ENCODE data around the gene TOX3.

Gene TOX3

DNA sequence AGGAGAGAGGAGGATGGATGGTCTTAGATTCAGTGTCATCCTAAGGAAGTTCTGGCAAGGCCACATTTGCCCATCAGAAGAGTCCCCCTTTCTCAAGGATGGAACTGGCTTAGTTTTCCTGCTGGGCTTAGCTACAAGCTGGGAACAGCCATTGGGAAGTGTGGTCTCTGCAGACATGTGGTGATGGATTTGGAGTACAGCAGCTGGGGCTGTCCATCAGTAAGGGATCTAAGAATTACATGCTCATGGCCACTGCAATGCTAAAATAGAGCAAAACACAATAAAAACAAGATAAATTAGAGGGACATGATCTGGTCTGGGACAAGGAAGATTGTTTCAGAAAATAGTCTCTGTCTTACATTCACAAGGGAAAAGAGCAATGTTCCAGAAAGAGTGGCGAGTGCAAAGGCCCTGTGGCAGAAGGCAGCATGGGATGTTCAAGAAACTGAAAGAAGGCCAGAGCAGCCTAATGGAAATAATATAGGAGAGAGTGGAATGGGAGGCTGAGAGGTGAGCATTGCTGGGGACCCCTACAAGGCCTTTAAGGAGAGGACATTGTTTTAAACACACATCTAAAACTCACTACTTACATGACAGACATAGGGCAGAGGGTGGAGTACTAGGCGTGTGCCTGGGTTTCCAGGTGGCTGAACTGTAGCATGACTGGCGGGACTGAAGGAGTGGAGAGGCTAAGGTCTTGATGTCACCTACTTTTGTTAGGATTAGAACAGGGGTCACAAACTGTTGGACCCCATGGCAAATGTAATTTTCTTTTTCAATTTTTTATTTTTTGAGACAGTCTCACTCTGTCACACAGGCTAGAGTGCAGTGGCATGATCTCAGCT lies 17.0 kb upstream of the TOX3 start:
- no peak for DNase-seq

DNA sequence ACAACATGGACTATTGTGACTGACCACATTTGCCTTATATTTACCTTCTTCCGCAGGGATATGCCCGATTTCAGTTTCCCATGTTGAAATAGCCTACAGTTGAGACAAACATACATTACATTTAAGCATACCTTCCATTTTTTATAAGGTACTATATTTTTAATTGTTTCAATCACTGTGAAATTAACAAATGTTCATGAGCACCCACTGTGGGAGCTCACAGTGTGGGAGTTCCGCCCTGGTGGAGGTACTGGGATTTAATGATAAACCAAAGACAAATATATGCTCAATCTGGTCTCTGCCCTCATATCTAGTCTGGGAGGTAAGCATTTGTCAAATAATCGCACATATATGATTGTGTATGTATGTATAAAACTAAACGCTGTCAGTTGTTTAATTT lies 15.8 kb upstream of the TOX3 start:
- no peak for DNase-seq

DNA sequence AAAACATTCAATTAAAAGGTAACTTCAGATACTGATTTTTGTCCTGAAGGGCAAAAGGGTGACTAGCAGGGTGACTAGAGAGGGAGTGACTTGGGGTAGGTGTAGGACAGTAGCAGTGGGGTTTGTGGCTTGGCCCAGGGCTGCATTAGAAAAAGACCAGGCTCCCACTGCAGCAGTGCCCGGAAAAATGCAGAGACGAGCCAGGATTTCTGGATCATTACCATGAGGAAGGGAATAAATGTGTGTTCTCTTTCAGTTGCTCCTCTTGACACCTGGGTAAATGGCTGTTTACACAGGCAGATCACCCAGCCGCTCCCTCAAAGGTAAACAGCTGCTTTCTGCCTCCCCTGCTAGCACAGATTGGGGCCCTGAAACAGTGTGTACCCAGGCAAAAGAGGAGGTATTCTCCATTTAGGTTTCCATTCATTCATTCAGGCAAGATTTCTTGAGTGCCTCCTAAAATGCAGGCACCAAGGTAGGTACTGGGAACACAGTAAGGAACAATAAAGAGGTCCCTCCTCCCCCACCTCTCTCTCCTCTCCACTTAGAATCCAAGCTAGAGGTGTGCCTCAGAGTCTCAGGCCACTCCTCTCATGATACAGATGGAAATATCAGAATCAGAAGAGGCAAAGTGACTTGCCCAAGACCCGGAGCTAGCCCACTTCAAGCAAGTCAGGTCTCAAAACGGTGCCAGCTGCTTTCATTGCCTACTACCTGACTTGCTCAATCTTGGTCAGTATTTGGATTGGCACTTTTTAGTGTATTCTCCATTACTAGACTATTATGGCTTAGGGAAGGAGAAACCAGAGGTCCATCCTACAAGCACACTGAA lies 15.2 kb upstream of the TOX3 start:
- DNase-seq, result no peak

DNA sequence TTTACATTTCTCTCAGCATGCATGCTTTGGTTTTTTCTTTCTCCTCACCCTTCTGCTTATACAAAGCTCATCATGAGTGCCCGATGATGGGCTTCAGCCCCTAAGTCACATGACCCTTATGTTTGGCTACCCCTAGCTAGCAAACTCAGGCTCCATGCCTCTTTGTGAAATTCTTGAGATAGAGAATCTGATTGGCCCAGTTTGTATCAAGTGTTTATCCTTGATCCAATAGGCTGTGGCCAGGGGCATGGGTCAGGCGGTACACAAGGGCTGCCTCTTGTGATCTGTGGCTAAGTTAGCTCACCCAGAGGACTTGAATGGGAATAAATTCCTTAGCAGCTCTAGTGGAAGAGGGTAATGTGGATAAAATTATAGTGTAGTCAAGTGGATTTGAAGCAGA lies 11.5 kb upstream of the TOX3 start:
- DNase-seq, result no peak

DNA sequence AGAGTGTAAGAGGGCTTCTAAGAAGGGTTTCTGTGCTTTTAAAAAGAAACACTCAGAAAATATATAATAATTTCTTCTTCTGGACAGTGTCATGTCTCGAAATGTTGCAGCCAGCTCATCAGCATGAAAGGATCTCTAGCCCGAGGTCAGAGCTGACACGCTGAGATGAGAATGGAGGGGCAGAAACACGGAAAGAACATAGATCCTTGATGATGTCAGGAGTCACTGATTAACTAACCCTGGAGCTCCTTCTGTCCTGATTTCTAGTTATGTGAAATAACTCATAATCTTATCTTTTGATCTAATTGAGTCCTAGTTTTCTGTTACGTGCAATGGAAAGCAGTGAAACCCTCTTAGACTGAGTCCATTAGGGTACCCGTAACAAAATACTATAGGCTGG lies 10.3 kb upstream of the TOX3 start:
- no peak for DNase-seq

DNA sequence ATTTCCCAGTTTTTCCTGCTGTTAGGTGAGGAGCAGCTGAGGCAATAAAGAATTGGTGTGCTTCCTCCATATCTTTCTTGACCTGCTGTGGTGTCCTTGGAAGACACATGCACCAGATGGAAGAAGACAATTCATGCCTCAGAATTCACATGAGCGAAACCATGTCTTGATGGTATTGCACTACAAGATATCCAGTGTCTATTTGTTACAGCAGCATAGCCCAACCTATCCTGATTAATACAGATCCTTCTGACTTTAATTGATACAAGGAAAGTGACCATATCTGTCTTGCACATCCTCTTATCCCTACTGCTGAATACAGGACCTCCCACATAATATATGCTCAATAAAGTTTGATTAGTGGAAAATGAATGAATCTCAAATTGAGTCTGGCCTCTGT lies 9.1 kb upstream of the TOX3 start:
- no peak for DNase-seq

DNA sequence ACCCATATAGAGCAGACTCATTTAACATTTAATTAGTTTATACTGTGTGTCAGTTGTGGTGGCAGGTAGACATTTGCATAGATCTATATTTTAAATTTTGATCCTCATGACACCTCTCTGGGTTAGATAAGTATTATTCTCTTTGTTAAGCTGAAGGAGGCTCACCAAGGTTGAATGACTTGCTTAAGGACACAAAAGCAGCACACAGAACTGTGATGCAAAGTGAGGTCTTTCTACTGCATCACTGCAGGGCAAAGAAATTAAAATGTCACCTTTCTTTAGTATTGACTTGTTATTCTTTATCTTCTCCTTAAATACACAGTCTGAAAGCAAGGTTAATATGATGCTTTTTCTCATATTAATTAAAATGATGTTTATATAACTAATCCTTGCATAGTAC lies 8.6 kb upstream of the TOX3 start:
- no peak for DNase-seq

DNA sequence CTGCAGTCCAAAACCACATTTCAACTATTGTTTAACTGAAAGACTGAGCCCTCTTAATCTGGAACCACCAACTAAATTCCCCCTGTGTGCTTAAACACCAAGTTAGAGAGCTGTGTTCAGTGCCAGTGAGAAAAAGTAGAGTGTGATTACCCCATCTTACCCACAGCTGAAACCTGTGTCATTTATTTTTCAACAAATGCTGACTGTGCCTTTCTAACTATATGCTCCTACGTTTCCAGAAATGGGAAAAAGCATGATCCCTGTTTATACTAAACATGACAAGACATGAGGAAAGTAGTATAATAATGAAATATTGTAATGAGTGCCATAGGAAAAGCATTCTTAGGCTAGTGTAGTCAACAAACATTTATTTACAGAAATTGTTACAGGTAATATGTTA lies 7.4 kb upstream of the TOX3 start:
- no peak for DNase-seq

DNA sequence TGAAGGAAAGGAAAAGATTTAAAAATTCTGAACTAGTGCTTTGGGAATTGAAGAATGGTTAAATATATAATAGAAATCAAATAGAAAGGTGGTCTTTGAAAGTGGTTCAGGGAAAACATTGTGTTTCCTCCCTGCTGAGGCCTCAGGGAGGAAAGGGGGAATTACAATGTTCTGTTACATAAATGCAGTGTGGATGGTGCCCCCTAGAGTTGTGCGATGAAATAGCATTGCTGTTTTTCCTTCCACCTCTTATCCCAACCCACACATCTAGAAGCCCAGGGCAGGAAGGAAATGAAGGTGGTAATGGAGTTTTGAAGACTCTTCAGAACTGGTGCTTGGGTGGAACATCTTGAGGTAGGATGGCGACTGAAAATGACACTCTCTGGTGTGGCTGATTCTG lies 6.4 kb upstream of the TOX3 start:
- no peak for DNase-seq

DNA sequence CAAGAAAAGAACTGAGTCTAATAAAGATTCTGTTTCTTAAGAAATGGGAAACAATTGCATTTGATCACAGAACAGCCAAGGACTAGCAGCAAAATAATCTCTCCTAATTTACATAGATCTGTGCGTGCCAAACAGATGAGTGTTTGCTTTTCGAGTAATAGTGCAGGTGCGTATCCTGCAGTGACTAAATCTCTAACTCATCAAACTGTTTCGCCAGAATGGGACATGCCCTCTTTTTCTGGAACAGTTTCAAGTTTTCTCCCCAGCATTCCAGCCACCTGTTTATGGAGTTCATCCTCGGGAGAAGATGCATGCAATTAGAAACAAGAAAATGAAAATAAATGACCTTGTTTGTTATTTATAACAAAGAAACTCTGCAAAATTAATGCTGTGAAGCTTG lies 5.7 kb upstream of the TOX3 start:
- no peak for DNase-seq

DNA sequence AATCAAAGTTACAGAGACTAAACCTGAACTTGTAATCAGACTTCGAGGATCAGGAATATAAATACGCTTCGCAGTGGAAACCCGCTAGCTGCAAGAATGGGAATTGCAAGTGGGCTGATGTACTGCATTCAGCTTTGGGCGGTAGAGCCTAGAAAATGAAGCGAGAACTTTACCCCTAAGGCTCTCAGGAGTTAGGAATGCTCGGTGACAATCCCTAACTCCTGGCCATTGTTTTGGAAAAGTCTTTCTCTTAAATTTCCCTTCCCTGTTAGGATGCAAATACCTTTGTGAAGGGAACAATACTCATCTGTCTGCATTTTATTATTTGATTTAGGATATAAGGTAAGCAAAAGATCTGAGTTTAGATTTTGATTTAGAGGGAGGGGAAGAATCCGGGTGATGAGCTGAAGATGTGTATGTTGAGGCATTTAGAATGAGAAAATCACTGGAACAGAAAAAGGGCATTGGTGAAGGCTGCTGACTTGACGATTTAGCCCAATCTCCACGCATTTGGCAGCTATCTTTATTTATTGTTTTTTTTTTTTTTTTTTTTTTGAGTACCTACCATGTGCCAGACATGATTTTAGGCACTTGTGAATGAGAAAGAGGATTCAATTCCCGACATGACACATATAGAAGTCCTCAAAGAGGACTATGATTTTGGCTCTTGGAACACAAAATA lies 2.2 kb upstream of the TOX3 start:
- no peak for DNase-seq

DNA sequence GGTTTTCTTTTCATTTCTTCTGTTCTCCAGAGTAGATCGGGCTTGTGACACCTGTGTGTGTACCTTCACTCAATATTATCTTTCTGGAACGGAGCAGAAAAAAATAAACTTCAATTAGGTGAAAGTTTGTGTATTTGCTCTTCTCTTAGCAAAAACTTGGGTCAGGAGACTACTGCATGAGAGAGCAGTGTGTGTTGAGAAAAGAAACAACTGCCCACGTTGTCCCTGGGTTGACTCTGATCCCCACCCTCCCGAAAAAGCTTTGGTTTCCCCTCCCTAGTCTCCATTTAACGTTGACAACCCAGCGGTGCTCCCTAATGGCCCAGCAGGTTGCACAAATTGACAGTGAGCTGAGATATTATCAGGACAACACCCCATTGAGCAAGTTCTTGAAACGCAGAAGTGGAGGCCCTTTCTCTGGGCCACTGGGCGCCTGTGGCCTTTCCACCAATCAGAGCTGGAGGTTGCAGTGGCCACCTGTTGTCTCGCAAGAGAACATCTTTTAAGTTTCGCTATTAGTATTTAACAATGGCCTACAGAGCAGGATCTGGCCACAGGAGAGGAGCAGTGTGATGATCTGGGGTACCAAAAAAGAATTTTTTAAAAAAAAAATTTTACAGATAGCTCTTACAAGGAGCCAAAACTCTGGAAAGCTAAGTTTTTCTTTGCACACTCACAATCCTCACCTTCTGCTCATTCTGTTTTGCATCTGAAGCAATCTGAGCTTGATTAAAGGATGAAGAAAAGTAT lies 1.5 kb upstream of the TOX3 start:
- DNase-seq, result no peak

DNA sequence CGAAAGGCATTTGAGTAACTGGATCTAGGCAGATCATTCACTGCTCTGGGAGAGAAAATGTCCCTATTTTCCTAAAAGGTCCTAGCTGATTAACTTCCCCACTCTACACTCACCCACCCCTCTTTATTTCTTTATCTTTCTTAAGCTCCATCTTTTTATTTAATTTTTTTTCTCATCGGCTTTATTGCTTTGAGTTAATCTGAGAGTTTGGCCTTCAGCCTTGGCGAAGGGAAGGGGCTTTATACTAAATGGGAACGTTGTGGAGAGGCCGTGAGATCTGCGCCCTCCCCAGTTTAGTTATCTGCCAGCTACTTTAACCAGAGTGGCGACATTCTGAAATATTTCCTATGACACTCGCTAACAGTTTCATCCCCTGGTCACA lies 882 bp upstream of the TOX3 start:
- DNase-seq, result no peak

DNA sequence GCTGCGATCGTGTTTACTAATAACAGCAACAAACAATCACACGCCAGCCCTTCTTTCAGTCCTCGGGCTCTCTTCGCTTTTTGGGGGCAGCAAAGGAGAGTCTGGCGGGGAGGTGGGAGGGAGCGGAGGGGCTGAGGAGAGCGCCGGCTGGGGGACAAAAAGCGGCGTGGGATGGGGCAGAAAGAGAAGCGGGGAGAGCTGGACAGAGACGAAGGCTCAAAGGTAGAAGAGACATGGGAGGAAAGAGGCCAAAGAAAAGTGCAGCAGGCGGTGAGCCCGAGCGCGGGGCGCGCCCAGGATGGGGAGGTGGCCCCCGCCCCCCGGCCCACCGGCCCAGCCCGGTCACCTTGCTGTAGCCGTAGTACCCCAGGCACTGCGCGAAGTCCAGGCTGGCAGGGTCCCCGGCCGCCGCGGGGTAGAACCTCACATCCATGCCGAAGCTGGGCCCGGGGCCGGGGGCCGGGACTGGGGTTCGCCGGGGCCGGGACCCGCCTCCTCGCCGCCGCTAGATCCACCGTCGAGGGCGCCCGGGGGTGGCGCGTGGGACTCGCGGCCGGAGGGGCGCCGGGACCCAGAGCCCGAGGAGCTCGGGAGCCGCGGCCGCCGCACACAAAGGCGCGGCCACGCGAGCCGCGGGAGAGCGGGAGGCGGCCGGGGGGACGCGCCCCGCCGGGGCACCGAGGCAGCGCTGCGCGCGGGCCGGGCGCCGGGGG lies 496 bp downstream of the TOX3 start:
- DNase-seq, result no peak

DNA sequence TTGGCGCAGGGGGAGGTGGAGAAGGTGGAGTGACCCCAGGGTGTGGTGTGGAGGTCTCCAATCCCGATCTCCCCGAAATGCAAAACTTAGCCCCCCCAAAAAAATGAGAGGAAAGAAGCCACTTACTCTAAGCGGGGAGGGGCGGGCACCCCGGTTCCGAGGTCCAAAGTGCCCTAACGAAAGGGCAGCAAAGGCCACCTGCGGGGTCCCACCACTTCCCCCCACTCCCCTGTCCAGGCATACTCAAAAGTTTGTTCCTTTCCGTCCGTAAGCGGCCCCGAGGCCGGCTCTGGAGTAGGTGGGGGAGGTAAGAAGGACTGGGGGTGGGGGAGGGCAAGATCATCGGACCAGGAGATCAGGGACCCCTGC lies 1.1 kb downstream of the TOX3 start:
- no peak for DNase-seq

DNA sequence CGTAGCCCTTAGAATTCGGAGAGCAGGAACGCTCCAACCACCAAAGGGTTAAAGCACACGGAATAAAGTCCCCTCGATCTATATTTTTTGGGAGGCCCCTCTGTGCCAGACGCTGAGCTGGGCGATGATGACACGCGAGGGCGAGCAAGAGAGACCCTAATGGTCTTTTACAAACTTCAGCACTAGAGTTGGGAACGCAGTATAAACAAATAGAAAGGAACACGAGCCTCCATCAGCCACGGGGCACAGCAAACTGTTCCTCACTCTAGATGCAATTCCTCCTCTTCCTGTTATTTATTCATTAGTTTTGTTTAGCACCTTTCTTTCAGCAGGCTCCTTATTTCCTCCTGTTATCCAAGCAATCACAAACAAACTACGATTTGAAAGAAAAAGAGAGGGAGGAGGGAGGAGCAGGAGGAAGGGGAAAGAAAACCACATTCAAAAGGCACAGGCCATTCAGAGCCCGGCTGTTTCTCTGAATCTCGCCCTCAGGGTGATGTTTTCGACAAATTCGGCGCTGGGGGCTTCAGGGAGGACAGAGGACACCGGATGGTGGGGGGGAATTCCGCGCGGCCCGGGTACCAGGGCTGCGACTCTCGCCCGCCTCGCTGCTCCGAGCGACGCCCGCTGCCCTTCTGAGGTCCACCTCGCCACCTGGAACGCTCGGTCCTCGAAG lies 1.6 kb downstream of the TOX3 start:
- DNase-seq, result no peak

DNA sequence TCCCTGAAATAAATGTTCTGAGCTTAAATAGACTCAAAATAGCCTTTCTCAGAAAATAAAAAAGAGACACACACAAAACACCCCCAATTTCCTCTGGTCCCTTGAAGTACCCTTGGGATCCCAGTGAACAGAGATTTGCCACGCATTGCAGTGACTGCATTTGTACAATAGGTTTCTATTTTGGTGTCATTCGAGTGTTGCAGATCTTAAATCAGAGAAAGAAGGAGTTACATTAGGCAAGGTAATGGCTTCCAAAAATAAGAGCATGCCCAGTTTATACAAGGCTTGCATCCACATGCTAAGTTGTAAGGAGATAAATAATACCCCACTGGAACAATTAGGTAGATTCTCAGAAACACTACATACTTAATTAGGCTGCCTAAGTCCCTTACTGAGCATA lies 2.2 kb downstream of the TOX3 start:
- DNase-seq, result no peak

DNA sequence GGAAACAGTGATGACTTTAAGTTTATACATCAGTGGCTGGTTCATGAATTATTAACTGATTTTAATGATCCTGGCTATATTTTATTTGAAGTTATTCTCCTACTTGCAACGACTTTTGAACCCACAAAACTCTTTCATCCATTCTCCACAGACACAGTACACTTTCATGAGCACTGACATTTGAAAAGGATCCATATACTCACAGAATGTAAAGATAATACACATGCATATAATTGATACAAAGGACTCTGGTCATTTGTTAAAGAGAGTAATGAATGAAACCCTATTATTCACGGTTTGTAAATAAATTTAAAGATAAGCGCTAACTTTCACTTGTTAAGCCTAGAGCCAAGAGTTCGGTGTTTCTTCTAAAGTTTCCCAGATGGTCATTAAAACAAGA lies 3.3 kb downstream of the TOX3 start:
- no peak for DNase-seq

DNA sequence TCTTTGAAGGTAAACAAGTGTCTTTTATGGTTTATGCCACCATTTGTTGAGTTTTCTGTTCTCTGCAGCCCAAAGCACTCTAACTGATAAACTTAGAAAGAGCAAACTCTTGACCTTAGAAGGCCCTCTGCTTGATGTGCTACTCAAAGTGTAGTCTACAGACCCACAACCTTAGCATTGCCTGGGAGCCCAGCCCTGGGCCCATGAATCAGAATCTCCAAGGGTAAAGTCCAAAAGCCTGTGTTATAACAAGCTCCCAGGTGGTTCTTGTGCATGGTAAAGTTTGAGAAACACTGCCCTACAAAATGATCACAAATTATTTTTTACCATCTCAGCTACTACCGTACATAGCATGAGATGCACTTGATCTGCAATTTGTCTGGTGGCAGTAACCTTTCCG lies 6.0 kb downstream of the TOX3 start:
- DNase-seq, result no peak

DNA sequence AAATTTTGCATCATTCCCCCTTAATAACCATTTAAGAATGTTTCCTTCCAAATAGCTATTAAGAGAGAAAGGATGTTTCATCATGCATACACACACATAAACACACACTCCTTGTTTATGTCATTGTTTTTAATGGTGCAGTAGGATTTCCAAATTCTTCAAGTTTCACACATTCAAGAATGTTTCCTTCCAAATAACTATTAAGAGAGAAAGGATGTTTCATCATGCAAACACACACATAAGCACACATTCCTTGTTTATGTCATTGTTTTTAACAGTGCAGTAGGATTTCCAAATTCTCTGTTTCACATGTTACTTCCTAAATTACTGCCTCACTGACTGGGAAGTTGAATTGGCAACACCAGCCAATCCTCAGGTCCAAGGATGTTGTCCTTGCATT lies 7.8 kb downstream of the TOX3 start:
- DNase-seq, result no peak

DNA sequence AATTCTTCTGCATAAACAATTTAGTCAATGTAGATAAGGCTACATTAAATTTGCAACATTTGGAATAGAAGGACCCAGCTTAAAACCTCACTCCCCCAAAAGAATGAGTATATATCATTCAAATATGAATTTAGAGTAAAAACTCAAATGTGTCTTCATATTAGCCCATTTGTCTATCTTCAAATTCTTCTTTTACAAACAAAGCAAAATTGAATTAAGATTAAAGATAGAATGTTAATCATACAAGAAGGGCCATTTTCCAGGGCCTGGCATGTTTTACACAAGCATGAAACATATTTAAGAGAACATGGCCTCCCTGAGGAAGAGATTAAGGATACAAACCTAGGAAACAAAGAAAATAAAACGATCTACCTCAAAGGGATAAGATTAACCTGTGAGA lies 8.4 kb downstream of the TOX3 start:
- DNase-seq, result no peak

DNA sequence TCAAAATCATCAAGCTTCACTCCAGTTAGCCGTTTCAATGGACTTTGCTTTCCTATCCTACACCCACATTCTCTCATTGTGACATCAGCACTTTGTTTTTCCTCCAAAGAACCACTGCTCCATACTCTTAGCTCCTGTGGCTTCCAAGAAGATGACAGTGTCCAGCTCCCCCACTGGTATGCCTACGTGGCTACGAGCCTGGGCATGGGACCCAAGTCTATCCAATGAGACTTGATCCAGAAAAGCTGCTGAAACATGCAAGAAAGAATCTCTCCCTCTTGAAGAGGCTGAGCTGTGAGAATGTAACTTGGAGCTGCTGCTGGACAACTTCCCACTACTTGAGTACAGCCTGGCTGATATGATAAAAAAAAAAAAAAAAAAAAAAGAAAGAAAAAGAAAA lies 9.4 kb downstream of the TOX3 start:
- DNase-seq, result no peak

Data from EL (cell line).